Thoracic aorta (tissue), 2 donors: Measurements from ENCODE around the gene KCNIP1. TPM values are rescaled to one million over a fixed set of nuclear protein-coding genes. Genes with fewer than 3 reads are reported as not detected.
"Not testable (repeated sequence)": the region's sequence is repeated elsewhere in the genome, so short reads cannot be mapped to it uniquely, and the experiment has no call there.

Experiments
- ATAC-seq: fragments of 150-250 bp; one replicate; pipeline ENCODE4 v1.8.0; 2017; ENCODE audit warnings: low read depth; ENCODE audit not compliant: insufficient number of reproducible peaks, low FRiP score
- DNase-seq: peaks from one replicate; pipeline ENCODE4 v3.0.0-alpha.2; 2020; ENCODE audit warnings: low spot score
- H3K27ac ChIP-seq, 2 donors: fragments of 200-600 bp; sonication (generic); 1 replicate in 1 of 2; 2 replicates in 1 of 2; pipeline ENCODE4 v1.5.1; 2016; ENCODE audit warnings: mild to moderate bottlenecking in 2 of 2, moderate library complexity in 2 of 2
- H3K27me3 ChIP-seq: fragments of 200-600 bp; sonication (generic); replicated peaks from 2 replicates; pipeline ENCODE4 v1.6.0; 2016; ENCODE audit warnings: mild to moderate bottlenecking; ENCODE audit not compliant: insufficient read depth
- H3K36me3 ChIP-seq: fragments of 200-600 bp; sonication (generic); one replicate; pipeline ENCODE4 v1.5.1; 2016
- H3K4me1 ChIP-seq, 2 donors: fragments of 200-600 bp; sonication (generic); 1 replicate in 1 of 2; 2 replicates in 1 of 2; pipeline versions ENCODE4 v1.5.1 to v1.6.0; 2016; ENCODE audit warnings: low read depth in 2 of 2, mild to moderate bottlenecking in 1 of 2; ENCODE audit not compliant: control insufficient read depth in 1 of 2
- H3K4me3 ChIP-seq: fragments of 200-600 bp; sonication (generic); 2 replicates; pipeline ENCODE4 v1.5.1; 2016; ENCODE audit warnings: mild to moderate bottlenecking
- H3K9me3 ChIP-seq: fragments of 200-600 bp; sonication (generic); 2 replicates; pipeline ENCODE4 v1.5.1; 2016
- total RNA-seq, 2 donors: library from RNA; depleted of rRNA; stranded (reverse); fragments of >200 nt; gene quantifications; one replicate each; pipeline versions ENCODE4 v1.1.0 to v1.2.3, GENCODE V29; 2016
- TF ChIP-seq, protein P1 (sequence below): fragments of 200-600 bp; sonication (generic); IDR thresholded peaks from one replicate; pipeline ENCODE4 v1.5.1; 2019; ENCODE audit warnings: antibody characterized with exemption

Gene KCNIP1
- total RNA-seq, 2 donors from 2014 or later: not detected

DNA sequence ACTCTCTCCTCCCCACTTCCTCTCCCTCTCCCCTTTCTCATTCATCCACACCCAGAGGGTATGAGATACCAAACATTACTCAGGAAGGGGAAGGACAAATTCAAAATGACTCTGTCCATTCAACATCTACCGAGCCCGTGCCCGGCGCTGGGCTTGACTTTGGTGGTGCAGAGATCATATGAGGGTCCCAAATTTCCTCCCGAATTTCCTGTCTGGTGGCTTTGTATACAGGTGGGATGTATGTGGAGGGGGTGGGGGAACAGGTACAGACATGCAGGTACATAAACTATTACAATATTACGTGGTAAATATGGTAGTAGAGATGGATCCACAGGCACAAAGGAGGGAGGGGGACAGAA lies 257.9 kb downstream of the KCNIP1 start:
- Histone ChIP-seq H3K27ac (no peak overlapping the region), H3K36me3 (no peaks in the 10 kb centered on the region), H3K4me1 (peaks cover 3 to 15% of the 10 kb centered on the region in 2 donors), H3K27me3 (no peaks in the 10 kb centered on the region), H3K4me3 (no peak overlapping the region), H3K9me3 (no peaks in the 10 kb centered on the region)
- DNase-seq: no peak
- ATAC-seq: no peak
- TF ChIP-seq, protein P1, sequence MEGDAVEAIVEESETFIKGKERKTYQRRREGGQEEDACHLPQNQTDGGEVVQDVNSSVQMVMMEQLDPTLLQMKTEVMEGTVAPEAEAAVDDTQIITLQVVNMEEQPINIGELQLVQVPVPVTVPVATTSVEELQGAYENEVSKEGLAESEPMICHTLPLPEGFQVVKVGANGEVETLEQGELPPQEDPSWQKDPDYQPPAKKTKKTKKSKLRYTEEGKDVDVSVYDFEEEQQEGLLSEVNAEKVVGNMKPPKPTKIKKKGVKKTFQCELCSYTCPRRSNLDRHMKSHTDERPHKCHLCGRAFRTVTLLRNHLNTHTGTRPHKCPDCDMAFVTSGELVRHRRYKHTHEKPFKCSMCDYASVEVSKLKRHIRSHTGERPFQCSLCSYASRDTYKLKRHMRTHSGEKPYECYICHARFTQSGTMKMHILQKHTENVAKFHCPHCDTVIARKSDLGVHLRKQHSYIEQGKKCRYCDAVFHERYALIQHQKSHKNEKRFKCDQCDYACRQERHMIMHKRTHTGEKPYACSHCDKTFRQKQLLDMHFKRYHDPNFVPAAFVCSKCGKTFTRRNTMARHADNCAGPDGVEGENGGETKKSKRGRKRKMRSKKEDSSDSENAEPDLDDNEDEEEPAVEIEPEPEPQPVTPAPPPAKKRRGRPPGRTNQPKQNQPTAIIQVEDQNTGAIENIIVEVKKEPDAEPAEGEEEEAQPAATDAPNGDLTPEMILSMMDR: no peak

- ATAC-seq: not testable (repeated sequence)
Measured at GRCh38 chr5:170762298-170762697, 258.5 kb downstream of the KCNIP1 start.

GRCh38 chr5:170765868-170766267 lies 262.0 kb downstream of the KCNIP1 start:
- H3K27ac ChIP-seq, H3K36me3 ChIP-seq, ATAC-seq, H3K9me3 ChIP-seq, H3K27me3 ChIP-seq, H3K4me1 ChIP-seq, DNase-seq, H3K4me3 ChIP-seq: not testable (repeated sequence)

More at GRCh38 chr5:170762298-170762697, 258.5 kb downstream of the KCNIP1 start:
- H3K36me3 ChIP-seq, H3K27me3 ChIP-seq, H3K9me3 ChIP-seq, H3K27ac ChIP-seq, H3K4me1 ChIP-seq, H3K4me3 ChIP-seq, DNase-seq: not testable (repeated sequence)

DNA sequence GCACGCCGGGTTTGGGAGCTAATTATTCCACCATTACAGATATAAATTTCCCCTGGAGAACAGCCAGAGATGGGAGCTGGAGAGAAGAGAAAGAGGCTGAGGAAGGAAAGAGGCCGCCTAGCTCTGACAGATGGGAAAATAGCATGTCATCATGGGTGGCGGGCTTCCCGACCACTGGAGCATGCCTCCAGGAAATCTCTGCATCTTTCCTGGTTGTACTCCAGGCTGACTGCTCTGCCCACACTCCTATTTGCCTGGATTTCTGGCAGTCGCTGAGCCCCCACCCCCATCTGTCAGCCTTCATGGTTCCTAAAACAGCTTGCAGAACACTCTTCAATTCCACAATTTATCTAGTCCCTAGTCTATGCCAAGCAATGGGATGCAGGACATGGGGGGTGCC lies 265.4 kb downstream of the KCNIP1 start:
- no peaks in the 10 kb centered on the region for H3K9me3 ChIP-seq
- H3K27me3 ChIP-seq: no peaks in the 10 kb centered on the region
- H3K36me3 ChIP-seq: no peaks in the 10 kb centered on the region
- ATAC-seq: no peak
- DNase-seq: no peak
- H3K4me1 ChIP-seq: no peaks in the 10 kb centered on the region
- no peak overlapping the region for H3K4me3 ChIP-seq
- TF ChIP-seq, protein P1: no peak
- H3K27ac ChIP-seq: no peak overlapping the region

- no peak for ATAC-seq
- H3K4me3 ChIP-seq: no peak overlapping the region
- TF ChIP-seq, protein P1: no peak
Measured at GRCh38 chr5:170769898-170770416, 266.1 kb downstream of the KCNIP1 start.

GRCh38 chr5:170771496-170771895 lies 267.7 kb downstream of the KCNIP1 start:
- Histone ChIP-seq H3K27me3 (no peaks in the 10 kb centered on the region), H3K4me3 (no peak overlapping the region), H3K4me1 (no peaks in the 10 kb centered on the region), H3K36me3 (no peaks in the 10 kb centered on the region), H3K27ac (no peak overlapping the region), H3K9me3 (no peaks in the 10 kb centered on the region)
- DNase-seq (no peak), ATAC-seq (no peak)
- TF ChIP-seq, protein P1: no peak

More at GRCh38 chr5:170769898-170770416, 266.1 kb downstream of the KCNIP1 start:
- Histone ChIP-seq H3K9me3 (no peaks in the 10 kb centered on the region), H3K36me3 (no peaks in the 10 kb centered on the region), H3K4me1 (no peaks in the 10 kb centered on the region), H3K27ac (no peak overlapping the region), H3K27me3 (no peaks in the 10 kb centered on the region)
- no peak for DNase-seq
